Endometrial microvascular endothelial cells (primary cell): ENCODE results near the gene STON1. TPM values are rescaled to one million over a fixed set of nuclear protein-coding genes. Genes with fewer than 3 reads are reported as not detected.
"Not testable (repeated sequence)": the region's sequence is repeated elsewhere in the genome, so short reads cannot be mapped to it uniquely, and the experiment has no call there.

ENCODE experiments used
- in situ Hi-C: cut with HindIII; loops from 2 replicates; pipeline ENCODE4 v1.10.0; 2017; ENCODE audit warnings: low sequenced_read_pairs, low pct_unique_long_range_greater_than_20kb; ENCODE audit errors: inconsistent ontology term
- total RNA-seq: library from RNA; depleted of rRNA; stranded (reverse); fragments of >200 nt; gene quantifications from one replicate; pipeline ENCODE4 v1.2.3, GENCODE V29; 2015; ENCODE audit errors: inconsistent ontology term

Gene STON1
- total RNA-seq, 1 donor from 2014 or later: 7.0 TPM

DNA sequence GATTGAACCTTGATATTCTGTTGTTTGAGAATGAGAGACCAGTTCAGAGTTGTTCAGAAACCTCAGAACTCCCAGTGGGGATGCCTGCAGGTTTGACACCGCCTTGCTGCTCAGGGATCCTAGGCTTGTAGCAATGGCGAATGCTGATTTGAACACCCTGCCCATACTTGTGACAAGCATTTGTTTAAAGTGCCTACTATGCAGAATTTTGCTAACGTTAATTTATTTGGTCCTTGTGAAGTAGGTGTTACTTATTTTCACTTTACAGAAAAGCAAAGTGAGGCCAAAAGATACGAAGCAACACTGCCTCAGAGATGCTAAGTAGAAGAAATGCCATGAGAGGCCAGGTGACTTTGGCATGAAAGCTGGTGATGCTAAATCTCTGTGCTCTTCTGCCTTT lies 32.3 kb downstream of the STON1 start:
- in situ Hi-C loops: no loop called here

DNA sequence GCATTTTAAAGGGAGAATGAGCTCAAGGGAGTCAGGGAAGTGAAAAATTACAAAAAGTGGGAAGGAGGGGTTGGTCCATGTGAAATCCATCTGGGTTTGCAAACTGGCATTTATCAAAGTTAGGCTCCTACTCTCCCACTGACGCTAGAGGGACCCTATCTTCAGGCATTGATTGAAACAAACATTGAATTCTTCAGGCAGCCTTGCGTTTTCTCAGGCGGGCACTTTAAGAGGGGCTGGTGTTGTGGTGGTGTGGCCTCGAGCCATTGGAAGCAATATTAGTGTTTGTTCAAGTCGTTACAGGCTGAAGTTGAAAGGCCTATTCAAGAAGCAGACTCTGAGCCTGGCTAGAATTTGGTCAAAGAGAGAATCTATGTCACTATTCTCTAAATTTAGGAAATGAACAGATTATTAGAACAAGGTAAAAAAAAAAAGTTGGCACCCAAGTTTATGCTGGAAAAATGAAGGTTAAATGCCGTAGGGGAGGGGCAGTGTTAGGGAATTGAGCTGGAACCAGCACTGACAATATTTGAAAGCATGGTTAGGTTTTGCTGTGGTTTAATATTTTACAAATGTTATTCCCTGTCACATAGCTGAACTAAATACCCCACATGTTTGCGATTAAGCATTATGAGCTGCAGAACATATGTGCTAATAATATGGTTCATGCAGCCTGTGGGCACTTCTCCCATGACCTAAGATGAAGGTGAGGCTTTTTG lies 36.8 kb downstream of the STON1 start:
- in situ Hi-C loops: no loop called here

DNA sequence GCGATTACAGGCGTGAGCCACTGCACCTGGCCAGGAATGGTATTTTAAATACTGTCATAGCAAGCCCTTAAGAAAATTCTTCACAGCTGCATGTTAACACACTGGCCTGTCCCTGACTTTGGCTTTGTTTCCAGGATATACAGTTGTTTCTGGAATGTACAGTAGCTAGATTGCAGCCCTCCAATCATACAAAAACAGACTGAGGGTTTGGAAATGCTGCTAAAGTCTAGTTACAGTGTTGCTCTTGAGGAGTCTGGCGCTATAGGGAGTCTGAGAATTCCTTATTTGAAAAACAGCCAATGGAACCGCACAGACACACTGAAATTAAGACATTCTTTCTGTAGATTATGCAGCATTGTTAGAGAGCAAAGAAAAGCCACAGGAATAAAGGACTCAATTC lies 37.7 kb downstream of the STON1 start:
- in situ Hi-C loops: no loop called here

DNA sequence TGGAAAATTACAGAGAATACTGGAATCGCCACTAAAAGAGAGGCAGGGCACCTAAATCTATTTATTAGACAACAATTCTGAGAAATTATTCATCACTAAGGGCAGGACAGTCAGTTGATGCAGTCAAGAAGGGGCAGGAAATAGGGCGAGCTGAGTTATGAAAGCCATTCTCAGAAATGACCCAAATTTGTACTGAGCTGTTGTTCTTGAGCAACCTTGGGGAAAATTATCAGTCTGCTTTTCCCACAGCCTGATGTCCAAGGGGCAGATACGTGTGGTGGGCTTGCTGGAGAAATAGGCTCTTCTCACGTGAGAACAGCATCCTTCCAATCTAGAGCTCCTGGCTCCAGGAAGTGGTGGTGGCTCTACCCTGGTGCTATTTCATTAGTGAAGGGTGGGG lies 38.6 kb downstream of the STON1 start:
- in situ Hi-C loops: no loop called here

DNA sequence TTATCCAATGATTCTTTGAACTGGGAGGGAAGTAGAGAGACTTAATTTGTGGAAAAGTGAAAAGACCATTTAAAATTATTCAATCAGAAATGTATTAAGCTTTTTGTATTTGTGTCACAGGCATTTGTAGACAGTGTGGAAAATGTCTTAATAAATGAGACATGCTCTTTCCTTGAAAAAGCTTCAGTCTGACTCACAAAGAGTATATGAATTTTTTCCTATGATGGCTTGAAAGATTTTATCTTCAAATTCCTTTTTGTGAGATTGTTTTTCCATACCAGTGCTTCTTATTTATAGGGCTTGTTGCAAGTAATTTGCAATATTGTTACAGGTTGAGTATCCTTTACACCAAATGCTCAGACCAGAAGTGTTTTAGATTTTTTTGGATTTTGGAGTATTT lies 39.5 kb downstream of the STON1 start:
- in situ Hi-C loops: no loop called here

DNA sequence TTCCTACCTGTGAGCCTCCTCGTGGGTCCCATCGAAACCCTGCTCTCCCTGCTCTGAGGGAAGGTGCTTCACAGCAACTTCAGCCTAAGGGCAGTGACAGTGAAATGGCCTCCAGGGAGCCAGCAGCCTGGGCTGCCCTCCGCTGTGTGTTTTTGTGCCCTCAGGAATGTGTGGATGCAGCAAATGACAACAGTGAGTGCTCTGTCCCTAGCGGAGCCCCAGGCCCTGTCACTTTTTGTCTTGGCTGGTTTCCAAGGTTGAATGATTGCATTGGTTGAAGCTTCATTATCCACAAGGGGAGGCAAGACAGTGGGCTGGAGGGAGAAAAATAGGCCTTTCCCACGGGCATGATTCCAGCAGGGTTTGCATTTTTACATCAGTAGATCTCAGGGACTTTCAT lies 42.9 kb downstream of the STON1 start:
- in situ Hi-C loops: no loop called here

DNA sequence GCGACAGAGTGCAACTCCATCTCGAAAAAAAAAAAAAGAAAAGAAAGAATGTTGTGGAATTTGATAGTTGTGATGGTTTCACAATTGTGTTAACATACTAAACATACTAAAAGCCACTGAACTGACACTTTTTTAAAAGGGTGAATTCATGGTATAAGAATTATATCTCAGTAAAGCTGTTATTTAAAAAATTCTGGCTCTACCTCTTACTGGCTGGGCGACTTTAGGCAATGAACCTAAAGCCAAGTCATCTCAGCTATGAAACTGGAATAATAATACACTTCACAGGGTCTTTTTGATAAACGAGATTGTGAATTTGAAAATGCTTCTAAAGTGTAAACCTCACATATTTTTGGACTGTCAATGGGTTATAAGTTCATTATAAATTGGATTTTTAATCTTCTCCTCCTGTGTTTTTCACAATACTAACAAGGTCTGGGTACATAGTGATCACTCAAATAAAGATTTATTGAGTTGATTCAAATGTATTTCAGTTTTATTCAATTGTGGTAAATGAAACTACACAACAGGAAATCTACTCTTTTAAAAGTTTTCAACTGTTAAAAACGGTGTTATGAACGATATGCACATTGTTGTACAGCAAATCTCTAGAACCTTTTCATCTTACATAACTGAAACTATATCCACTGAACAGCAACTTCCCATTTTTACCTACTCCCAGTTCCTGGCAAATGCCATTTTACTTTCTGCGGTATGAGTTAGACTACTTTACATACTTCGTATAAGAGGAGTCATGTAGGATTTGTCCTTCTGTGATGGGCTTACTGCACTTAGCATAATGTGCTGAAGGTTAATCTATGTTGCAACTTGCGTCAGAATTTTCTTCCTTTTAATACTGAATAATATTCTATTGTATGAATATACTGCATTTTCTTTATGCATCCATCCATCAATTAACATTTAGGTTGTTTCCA lies 44.7 kb downstream of the STON1 start:
- in situ Hi-C loops: no loop called here

DNA sequence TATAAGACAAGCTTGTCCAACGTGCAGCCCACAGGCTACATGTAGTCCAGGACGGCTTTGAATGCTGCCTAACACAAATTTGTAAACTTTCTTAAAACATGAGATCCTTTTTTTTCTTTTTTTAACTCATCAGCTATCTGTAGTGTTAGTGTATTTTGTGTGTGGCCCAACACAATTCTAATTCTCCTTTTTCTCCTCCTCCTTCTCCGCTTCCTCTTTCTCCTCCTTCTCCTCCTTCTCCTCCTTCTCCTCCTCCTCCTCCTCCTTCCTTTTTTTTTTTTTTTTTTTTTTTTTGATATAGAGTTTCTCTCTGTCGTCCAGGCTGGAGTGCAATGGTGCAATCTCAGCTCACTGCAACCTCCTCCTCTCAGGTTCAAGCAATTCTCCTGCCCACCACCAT lies 48.4 kb downstream of the STON1 start:
- in situ Hi-C loops: no loop called here

DNA sequence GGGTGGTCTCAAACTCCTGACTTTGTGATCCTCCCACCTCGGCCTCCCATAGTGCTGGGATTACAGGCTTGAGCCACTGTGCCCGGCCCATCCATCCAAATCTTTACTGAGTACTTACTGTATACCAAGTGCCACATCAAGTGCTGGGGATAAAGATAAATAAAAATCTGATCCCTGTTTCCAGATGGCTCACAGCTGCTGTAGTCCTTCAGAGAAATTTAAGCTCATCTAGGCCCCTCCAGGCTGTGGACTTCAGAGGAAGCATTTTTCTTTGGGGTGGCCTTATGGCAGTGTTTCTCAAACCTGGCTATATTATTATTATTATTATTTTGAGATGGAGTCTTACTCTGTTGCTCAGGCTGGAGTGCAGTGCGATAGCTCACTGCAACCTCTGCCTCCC lies 54.0 kb downstream of the STON1 start:
- in situ Hi-C loops: no loop called here

DNA sequence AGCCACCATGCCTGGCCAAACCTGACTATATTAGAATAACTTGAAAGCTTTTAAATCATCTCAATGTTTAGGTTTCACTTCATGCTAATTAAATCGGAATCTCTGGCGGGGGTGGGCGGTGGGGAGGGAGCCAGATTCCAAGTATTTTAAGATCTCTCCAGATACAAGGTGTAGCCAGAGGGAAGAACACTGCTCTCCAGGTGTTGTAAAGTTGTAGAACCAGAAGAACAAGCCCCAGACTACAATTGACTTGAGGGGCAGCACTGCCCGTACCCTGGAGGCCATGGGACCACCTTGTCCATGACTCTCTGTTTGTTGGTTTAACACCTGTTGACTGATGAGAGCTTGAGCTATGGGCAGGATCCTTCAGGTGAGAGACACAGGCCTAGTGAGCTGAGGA lies 54.6 kb downstream of the STON1 start:
- in situ Hi-C loops: no loop called here

DNA sequence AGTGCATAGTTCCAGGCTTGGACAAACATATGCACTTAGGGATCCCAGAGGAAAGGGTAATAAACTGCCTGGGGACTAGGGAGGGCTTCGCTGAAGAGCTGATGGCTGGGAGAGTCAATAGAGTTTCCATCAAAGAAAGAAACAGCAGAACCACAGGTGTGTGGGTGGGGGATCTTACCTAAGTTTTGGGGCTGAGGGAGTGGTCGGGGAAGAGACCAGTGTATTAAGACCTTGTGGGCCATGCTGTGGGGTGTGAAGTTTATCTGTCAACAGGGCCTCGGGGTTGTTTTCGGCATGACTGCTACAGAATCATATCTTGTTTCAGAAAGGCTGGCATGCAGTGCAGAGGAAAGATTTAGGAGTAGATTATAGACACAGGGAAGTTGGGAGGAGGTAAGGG lies 56.5 kb downstream of the STON1 start:
- in situ Hi-C loops: no loop called here

DNA sequence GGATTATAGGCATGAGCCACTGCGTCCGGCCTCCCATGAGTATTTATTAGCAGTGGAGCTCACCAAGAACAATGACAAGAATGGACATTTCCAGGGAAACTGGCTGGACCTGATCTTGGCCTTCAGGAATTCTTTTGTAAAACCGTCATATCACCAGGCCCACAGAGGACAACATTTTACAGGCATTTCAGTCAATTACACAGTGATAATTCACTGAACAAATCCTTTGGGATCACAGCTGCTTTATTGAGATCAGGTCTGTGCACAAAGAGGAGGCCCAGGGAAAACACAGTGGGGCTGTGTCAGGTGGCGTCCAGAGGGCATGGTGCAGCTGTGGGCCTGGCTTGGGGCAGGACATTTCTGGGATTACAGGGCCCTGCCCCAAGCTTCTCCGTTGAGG lies 57.6 kb downstream of the STON1 start:
- in situ Hi-C loops: no loop called here

DNA sequence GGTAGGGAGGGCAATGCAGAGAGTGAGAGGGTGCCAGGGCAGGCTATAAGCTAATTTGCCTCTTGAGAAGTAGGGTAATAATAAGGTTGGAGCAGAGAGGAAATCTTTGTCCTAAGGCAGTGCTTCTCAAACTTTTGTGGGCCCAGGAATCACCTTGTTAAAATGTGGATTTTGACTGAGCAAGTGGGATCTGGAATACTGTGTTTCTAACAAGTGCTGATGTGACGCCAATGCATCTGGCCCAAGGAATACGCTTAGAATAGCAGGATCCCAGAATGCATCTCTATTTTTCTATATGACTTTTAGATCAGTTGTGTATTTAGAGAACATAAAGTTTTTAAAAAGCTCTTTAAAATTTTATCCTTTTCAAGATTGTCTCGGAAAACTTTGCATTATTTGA lies 58.0 kb downstream of the STON1 start:
- in situ Hi-C loops: no loop called here

DNA sequence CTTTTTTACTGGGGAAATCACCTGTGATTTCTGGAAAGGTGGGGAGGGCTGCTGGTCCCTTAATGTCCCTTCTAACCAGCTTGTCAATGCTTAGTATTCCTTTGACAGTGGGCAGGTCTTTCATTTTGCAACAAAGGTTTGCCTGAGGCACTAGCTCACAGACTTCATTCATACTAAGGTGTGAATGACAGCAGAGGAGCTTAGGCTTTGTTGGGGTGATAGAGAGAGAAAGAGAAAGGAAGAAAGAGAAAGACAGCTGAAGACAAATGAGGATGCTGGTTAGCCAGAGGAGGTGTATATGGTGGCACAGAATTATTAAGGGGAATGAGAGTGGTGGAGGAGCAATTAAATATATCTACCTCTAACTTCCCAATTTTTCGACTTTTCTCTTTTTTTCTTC lies 58.8 kb downstream of the STON1 start:
- in situ Hi-C loops: no loop called here

DNA sequence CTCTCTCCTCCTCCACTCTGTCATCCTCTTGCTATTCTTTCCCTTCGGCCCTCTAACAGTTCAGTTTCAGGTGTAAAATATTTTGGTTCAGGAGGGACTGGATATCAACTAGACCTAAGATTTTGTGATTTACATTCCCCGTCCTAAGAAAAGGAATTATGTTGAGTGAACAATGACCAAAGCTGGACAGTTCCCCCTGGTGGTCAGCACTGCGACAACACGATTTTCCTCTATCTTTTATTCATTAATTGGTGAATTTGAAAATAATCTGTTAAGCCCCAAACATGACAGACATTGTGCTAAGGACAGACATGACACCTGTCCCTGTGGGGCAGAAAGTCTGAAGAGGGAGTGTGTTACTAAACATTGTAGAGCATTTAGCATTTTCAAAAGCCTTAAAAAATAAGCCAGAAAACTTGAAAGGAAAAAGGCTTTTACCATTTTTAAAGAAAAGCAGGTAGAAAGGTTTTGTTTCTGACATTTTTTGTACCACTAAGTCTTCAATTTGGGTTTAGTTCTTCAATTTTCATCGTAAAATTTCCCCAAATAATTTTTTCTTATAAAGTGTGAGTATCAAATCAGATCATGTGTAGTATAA lies 59.3 kb downstream of the STON1 start:
- in situ Hi-C loops: no loop called here

DNA sequence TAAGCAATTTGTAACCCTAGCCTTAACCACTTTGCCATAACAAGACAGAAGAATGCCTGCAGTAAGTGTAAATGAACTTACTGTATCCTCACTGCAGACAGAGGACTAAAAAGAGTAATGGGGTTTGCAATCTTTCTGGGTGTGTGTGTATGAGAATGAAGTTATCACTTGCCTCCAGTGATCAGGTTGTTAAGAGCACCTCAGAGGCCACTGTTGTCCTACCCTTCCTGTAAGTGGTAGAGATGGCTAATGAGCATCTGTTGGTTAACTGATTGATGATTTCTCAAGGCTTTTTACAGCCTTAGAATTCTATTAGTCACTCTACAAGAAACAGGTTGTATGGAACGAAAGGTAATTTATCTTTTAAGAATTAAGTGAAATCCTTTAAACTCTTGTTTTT lies 60.1 kb downstream of the STON1 start:
- in situ Hi-C loops: no loop called here

DNA sequence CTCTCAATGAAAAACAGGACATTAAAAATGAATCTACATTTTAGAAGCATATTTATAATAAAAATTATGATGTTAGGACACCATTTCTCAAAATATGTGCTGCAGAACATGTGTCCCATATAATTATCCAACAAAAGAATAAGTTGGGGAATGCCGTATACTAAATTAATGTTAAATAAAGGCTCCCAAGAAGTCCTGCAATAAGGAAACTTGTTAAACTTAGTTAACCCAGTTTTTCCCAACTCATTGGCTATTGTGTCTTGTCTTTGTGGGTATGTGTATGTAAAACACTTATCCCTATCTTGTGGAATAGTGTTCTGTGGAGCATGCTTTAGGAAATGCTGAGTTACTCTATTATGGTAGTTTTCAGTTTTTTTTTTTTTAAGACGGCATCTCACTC lies 62.1 kb downstream of the STON1 start:
- in situ Hi-C loops: no loop called here

DNA sequence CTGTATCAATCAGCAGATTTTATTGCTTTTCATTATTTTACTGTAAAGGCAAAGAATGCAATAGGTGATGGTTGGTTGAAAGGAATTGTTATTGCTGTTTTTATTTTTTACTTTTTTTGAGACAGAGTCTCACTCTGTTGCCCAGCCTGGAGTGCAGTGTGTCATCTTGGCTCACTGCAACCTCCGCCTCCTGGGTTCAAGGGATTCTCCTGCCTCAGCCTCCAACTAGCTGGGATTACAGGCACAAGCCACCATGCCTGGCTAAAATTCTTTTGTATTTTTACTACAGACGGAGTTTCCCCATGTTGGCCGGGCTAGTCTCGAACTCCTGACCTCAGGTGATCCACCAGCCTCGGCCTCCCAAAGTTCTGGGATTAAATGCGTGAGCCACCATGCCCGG lies 66.8 kb downstream of the STON1 start:
- in situ Hi-C loops: not testable (repeated sequence)

DNA sequence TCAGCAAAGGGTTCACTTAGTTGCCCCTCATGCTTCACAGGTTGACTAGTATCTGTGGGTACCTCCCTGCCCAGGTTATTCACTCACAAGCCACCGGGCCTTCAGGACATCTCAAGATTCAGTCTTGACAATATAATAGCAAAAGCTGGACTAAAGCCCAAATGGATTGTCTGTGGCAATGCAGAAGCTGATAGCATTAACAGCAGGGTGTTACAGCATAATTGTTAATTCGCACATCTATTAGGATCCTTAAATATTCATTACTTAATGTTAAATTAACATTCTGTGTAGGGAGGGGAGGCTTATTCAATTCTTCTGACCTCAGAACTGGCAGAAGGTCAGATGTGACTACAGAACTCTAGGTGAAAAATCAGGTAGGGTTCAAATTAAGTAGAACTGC lies 67.5 kb downstream of the STON1 start:
- in situ Hi-C loops: no loop called here

DNA sequence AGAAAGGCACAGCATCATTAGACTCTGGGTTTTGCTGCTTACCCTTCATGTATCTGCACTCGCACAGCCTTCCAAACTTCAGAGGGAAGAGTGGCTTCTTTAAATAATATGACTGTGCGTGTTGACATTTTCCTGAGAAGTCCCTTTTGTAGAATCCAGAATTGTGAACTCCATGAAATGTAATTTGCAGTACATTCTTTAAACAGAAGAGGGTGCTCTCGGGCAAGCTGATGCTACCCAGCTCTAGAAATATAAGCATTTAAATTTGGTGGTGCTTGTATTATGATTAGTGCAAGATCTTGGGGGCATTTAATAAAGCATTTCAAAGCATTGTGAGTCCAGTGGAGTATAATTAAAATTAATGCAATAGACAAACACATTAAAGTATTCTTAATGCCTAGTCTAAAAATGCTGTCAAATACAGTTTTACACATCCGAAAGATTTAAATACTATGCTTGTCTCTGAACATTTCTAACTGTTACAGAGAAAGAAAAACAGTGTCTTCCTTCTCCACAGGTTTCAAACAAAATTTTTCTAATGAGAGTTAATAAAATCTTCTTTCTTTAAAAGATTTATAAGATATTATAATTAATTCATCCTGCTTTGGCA lies 70.4 kb downstream of the STON1 start:
- in situ Hi-C loops: no loop called here
